GM21390 (cell line): ENCODE results near the gene SLC8A1.
A peak's percentile ranks its signal among the peaks of the same experiment; 100 is the strongest.

Experiments used
- ATAC-seq: cut with Tn5 transposase; IDR thresholded peaks from one replicate; pipeline ENCODE4 v1.9.1; 2021; ENCODE audit not compliant: unreplicated experiment

Gene SLC8A1

GRCh38 chr2:40451918-40452605 lies at the start of gene SLC8A1:
TSS of gene SLC8A1 (minus strand) at chr2:40452090.
- ATAC-seq = peak; percentile 34

- no peak for ATAC-seq
Measured at GRCh38 chr2:40499437-40499836, 47.5 kb upstream of the SLC8A1 start.

GRCh38 chr2:40497251-40497859 lies 45.5 kb upstream of the SLC8A1 start:
- no peak for ATAC-seq

GRCh38 chr2:40489678-40489960 lies 37.7 kb upstream of the SLC8A1 start:
- no peak for ATAC-seq

GRCh38 chr2:40488927-40489677 lies 37.2 kb upstream of the SLC8A1 start:
- ATAC-seq = no peak

DNA sequence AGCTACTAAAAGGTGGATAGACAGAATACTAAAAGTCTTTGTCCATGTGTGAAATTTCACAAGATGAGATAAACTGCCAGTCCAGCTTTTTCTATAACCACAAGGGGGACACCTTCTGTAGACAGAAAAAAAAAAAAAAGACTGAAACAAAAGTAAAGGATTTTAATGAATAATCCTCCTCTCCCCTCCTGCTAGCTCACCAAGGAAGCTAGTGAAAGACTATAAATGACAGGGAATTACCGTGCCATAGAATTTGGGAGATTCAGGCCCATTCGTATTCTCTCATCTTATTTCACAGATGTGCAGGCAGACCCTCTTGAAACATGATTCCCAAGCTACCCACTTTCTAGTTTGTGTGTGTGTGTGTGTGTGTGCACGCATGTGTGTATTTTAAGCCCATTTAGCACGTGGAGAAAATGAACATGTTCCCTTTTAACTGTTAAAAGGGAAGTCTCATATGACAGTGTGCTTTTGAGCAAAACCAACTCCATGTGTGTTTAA lies 36.3 kb upstream of the SLC8A1 start:
- no peak for ATAC-seq

DNA sequence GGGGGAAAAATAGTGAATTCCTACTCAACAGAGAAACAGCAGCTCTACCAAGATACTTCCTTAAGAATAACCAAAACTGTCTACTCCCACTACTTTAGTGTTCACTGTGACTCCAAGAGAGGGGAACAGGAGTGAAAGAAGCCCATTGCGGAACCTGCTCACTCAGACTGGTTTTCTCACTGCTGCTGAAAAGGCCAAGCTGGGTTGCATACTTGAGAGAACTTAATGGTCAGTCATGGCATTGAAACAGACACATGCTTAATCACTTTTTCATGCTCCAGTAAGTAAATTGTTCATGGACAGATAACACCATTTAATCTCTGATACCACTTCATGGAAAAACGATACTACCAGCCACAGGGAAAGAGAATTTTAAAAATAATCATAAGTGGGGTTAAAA lies 35.7 kb upstream of the SLC8A1 start:
- no peak for ATAC-seq

GRCh38 chr2:40485854-40486253 lies 34.0 kb upstream of the SLC8A1 start:
- ATAC-seq = no peak

GRCh38 chr2:40485318-40485717 lies 33.4 kb upstream of the SLC8A1 start:
- no peak for ATAC-seq

GRCh38 chr2:40483549-40484243 lies 31.8 kb upstream of the SLC8A1 start:
- no peak for ATAC-seq

DNA sequence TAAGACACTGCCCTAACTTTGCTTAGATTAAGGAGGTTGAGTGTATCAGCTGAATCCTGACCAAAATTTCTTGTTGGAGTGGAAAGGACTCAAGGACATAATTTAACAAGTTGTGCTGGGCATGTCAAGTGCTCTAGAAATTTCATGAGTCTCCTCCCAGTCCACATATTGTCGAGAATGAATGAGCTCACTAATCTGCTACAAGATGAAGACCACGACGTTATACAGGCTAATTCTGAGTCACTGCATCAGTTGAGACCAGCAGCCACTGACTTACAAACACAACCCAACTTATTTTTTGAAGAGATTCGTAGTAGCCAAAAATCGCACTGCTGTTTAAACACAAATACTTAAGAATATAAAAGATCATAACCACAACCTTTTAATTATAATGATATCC lies 28.7 kb upstream of the SLC8A1 start:
- no peak for ATAC-seq

DNA sequence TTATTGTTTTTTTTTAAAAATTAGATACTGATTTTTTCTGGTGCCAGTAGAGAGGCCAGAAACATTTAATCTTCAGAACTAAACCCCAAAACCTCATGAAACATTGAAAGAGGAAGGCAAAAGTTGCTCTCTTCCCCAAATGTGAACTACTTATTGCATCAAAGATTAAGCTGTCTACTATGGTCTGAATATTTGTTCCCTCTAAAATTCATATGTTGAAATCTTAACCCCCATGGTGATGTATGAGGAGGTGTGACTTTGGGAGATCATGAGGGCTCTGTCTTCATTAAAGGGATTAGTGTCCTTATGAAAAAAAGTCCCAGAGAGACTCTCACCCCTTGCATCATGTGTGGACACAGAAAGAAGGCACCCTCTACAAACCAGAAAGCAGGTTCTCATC lies 28.2 kb upstream of the SLC8A1 start:
- no peak for ATAC-seq

GRCh38 chr2:40477361-40477760 lies 25.5 kb upstream of the SLC8A1 start:
- ATAC-seq = no peak

DNA sequence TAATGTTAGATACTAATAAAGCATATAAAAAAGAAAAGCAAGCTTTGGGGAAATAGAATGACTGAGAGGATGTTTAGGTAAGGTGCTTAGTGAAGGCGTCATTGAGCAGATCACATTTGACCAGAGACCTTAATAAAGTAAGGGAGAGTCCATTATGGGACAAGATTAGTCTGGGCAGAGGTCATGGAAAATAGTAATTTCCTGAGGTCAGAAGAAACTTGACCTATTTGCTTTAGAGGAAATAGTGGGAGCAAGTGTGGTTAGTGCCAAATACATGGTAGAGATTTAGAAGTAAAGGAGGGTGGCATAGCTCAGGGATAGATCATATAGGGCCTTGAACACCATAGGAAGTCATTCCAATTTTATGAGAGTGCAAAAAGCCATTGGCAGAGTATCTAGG lies 24.5 kb upstream of the SLC8A1 start:
- no peak for ATAC-seq

- no peak for ATAC-seq
Measured at GRCh38 chr2:40474306-40474705, 22.4 kb upstream of the SLC8A1 start.

- ATAC-seq = no peak
Measured at GRCh38 chr2:40471866-40472265, 20.0 kb upstream of the SLC8A1 start.

GRCh38 chr2:40470822-40471813 lies 19.2 kb upstream of the SLC8A1 start:
- no peak for ATAC-seq

DNA sequence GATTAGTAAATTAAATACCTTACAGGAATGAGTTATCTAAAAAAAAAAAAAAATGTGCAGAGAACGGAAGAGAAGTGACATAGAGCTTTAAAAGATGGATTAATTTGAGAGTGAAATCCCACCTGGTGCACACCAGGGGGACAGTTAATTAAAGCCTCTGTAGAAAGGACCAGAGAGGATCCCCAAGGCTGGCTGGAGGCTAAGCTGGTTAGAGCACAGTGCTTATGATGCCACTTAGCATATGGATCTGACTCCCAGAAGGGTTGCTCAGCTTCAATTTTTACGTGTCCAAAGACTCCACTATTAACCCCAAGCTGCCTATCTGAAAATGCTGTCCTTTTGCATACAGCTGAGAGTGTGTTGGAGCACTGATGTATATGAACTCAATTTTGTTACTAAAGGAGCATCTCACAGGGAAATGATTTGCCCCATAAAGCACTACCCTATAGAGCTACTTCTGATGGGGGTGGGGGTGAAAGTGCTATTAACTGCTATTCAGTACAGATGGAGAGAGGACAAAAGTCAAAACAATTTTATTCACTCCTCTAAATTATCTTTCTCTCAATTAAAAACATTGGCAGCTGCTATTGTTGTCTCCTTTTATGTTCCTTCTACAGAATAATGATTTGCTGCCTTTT lies 15.2 kb upstream of the SLC8A1 start:
- no peak for ATAC-seq

DNA sequence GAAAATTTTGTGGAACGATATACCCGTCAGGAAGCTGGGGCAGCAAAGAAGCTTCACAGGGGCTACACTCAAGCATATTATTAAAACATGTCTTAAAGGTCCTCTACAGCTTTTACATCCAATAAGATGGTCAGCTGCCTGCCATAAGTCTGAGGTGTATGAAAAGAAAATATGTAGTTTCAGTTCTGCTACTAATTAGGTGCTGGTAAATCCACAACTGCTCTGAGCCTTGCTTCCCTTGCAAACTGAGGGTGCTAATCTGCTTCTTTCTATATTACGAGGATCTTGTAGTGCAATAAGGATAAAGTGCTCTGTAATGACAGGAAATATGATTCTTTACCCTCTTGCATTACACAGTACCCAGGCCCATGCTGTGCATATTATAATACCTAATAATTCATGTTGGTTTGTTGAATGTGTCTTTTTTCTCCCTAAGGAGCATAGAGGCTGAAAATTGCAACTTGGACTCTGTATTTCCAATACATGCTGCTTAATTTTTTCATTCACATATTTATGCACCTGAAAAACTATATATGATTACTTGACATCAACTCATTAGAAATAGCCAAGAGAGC lies 14.5 kb upstream of the SLC8A1 start:
- no peak for ATAC-seq

DNA sequence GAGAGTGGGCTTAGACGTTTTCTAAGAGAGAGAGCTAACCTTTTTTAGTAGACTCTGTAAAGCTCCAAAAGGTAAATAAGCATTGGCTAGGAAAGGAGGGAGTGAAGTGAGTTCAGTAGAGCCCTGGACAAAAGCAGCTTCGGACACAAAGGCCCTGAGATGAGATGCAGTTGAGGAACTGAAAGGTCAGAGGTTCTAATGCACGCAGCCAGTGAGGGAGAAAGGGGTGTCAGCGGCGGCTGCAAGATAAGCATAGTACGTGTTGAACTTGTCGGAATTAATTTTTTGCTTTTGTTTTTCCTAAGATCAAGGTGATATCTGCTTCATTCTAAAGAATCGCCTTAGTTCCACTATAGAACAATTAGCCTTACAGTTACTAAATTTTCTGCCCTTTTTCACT lies 11.2 kb upstream of the SLC8A1 start:
- no peak for ATAC-seq
